Measurements from ENCODE around the gene BACE2. TPM values are rescaled to one million over a fixed set of nuclear protein-coding genes. Genes with fewer than 3 reads are reported as not detected.

Gene BACE2
- total RNA-seq, 4 donors from 2014 or later = 23.9 to 59.4 (median 36.6) TPM

GRCh38 chr21:41164052-41164451, 3.9 kb upstream of the BACE2 start:
- Histone ChIP-seq H3K36me3 (no peaks in the 10 kb centered on the region), H3K4me3 (no peak overlapping the region), H3K27ac (no peak overlapping the region), H3K4me1 (peaks cover 21% of the 10 kb centered on the region), H3K9me3 (no peaks in the 10 kb centered on the region), H3K27me3 (no peaks in the 10 kb centered on the region)
- DNase-seq (ENCODE audit: low spot score in 2 of 2) = no peak
- 92% methylated on average over 4 of the region's 4 CpGs for WGBS
- TF ChIP-seq POLR2AphosphoS5 (IDR thresholded peaks at IDR 0.05) = no peak
- no peak for TF ChIP-seq EP300 (IDR thresholded peaks at IDR 0.05)
- TF ChIP-seq POLR2A (IDR thresholded peaks at IDR 0.05) = no peak
- TF ChIP-seq, protein P1, sequence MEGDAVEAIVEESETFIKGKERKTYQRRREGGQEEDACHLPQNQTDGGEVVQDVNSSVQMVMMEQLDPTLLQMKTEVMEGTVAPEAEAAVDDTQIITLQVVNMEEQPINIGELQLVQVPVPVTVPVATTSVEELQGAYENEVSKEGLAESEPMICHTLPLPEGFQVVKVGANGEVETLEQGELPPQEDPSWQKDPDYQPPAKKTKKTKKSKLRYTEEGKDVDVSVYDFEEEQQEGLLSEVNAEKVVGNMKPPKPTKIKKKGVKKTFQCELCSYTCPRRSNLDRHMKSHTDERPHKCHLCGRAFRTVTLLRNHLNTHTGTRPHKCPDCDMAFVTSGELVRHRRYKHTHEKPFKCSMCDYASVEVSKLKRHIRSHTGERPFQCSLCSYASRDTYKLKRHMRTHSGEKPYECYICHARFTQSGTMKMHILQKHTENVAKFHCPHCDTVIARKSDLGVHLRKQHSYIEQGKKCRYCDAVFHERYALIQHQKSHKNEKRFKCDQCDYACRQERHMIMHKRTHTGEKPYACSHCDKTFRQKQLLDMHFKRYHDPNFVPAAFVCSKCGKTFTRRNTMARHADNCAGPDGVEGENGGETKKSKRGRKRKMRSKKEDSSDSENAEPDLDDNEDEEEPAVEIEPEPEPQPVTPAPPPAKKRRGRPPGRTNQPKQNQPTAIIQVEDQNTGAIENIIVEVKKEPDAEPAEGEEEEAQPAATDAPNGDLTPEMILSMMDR (IDR thresholded peaks at IDR 0.05) = no peak

DNA sequence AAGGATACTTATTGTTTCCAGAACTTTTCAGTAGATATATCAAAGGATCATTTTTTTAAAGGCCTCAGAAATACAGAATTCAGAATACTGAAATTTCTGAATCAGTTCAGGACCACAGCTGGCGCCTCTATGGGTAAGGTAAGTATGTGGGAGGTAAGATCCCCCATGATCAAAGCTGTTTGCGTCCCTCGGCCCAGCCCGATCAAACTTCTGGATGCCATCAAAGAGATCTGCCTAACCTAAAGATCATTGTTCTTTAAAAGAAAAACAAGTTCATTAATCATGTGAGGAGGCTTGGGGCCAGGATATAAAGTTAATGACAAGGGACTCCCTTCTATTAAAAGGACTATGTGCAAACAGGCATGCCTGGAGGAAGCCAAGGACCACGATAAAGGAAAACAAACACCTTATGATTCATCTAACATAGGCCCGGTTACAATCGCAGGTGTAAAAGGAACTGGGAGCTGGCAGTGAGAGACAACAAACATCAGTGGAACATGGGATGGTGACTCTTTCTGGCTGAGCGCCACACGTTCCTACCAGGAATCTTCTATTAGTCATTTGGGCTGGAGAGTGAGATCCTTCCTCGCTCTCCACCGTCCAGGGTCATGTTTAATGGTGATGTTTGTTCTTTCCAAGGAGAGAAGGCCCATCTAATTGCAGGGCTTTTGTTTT, 2.8 kb upstream of the BACE2 start:
- TF ChIP-seq POLR2AphosphoS5 (IDR thresholded peaks at IDR 0.05) = peak in 1 of 3 donors; percentile 37
- TF ChIP-seq, protein P1 (IDR thresholded peaks at IDR 0.05) = no peak
- no peak overlapping the region for H3K4me3 ChIP-seq
- H3K27me3 ChIP-seq = no peaks in the 10 kb centered on the region
- 75% methylated on average over 11 of the region's 11 CpGs for WGBS
- H3K9me3 ChIP-seq = no peaks in the 10 kb centered on the region
- DNase-seq (ENCODE audit: low spot score in 2 of 2) = peak in 1 of 2 donors; percentile 78
- peak overlapping the region; percentile 25 for H3K27ac ChIP-seq
- H3K4me1 ChIP-seq = peaks cover 31% of the 10 kb centered on the region
- no peaks in the 10 kb centered on the region for H3K36me3 ChIP-seq

DNA sequence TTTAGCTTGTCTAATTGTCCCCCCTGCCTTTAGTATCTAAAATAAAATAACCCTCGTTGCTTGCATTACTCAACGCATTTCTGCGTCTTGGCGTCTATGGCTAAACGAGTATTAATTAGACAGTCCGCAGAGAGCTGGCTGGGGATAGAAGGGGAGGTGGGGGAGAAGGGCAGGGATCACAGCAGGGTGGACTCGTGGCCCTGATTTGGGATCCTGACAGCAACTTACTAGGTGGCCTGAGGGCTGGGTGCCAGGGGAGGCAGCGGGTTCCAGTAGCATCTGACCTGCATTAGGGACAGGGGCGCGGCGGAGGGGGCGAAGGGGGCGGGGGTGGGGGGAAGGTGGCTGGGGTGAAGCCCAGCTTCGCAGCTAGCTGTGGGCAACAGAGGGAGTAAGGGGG, 1.1 kb upstream of the BACE2 start:
- Histone ChIP-seq H3K36me3 (no peaks in the 10 kb centered on the region), H3K4me3 (peak overlapping the region; percentile 90), H3K27me3 (no peaks in the 10 kb centered on the region), H3K4me1 (peaks cover 49% of the 10 kb centered on the region), H3K27ac (peak overlapping the region; percentile 95), H3K9me3 (no peaks in the 10 kb centered on the region)
- 19% methylated on average over 9 of the region's 14 CpGs for WGBS
- peak in 1 of 2 donors; percentile 81 for DNase-seq (ENCODE audit: low spot score in 2 of 2)
- no peak for TF ChIP-seq EP300 (IDR thresholded peaks at IDR 0.05)
- no peak for TF ChIP-seq POLR2A (IDR thresholded peaks at IDR 0.05)
- TF ChIP-seq, protein P1 (IDR thresholded peaks at IDR 0.05) = no peak
- TF ChIP-seq POLR2AphosphoS5 (IDR thresholded peaks at IDR 0.05) = no peak

- Histone ChIP-seq H3K4me3 (peak overlapping the region; percentile 90), H3K9me3 (no peaks in the 10 kb centered on the region), H3K27me3 (no peaks in the 10 kb centered on the region), H3K4me1 (peaks cover 52% of the 10 kb centered on the region), H3K27ac (peak overlapping the region; percentile 95), H3K36me3 (no peaks in the 10 kb centered on the region)
- WGBS = 0% methylated on average over 41 of the region's 75 CpGs
- DNase-seq (ENCODE audit: low spot score in 2 of 2) = peak in 1 of 2 donors; percentile 84
- TF ChIP-seq POLR2AphosphoS5 (IDR thresholded peaks at IDR 0.05) (no peak), POLR2A (IDR thresholded peaks at IDR 0.05) (no peak), EP300 (IDR thresholded peaks at IDR 0.05) (no peak)
- TF ChIP-seq, protein P1 (IDR thresholded peaks at IDR 0.05) = no peak
Observed at GRCh38 chr21:41168391-41169257, 664 bp downstream of the BACE2 start.

GRCh38 chr21:41169258-41169576, 1.3 kb downstream of the BACE2 start:
- no peaks in the 10 kb centered on the region for H3K9me3 ChIP-seq
- peaks cover 52% of the 10 kb centered on the region for H3K4me1 ChIP-seq
- no peaks in the 10 kb centered on the region for H3K27me3 ChIP-seq
- 4% methylated on average over 3 of the region's 3 CpGs for WGBS
- no peaks in the 10 kb centered on the region for H3K36me3 ChIP-seq
- H3K4me3 ChIP-seq = peak overlapping the region; percentile 90
- no peak for DNase-seq (ENCODE audit: low spot score in 2 of 2)
- TF ChIP-seq POLR2AphosphoS5 (IDR thresholded peaks at IDR 0.05) = no peak
- TF ChIP-seq EP300 (IDR thresholded peaks at IDR 0.05) = no peak
- peak overlapping the region; percentile 95 for H3K27ac ChIP-seq

Data from suprapubic skin (tissue), 4 donors.